ENCODE measurements around the gene ZNF286A. TPM values are rescaled to one million over a fixed set of nuclear protein-coding genes. Genes with fewer than 3 reads are reported as not detected.
"Not testable (repeated sequence)": the region's sequence is repeated elsewhere in the genome, so short reads cannot be mapped to it uniquely, and the experiment has no call there.

The ZNF286A gene
- 79.7 TPM for total RNA-seq (ENCODE audit: insufficient read depth, low replicate concordance)

DNA sequence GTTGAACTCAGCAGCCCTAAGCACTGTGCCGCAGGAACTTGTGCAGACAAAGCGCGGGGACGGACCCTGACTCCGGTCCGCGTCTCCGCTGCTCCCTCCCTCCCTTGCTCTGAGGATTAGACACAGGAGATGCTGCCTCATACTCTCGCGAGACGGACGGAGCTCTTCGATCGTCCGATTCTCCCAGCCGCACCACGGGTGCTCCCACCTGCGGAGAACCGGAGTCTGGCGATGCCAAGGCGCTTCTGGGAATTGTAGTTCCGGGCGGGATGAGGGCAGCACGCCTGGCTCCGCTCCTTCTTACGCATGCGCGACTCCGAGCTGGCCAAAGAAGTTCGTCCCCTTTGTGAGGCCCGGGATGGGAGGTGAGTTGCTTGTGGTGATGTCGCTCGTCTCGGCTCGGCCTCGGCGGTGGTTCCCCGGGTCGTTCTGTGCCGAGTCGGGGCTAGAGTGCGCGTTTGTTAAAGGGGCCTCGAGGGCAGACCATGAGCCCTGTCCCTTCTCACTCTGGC is at the start of gene ZNF286A:
TSS of gene ZNF286A (plus strand) at position 340 of the 512 bp plus-strand sequence. CDS start 578 bp downstream, outside the sequence.
- DNase-seq (ENCODE audit: low spot score), result peak; percentile 100

DNA sequence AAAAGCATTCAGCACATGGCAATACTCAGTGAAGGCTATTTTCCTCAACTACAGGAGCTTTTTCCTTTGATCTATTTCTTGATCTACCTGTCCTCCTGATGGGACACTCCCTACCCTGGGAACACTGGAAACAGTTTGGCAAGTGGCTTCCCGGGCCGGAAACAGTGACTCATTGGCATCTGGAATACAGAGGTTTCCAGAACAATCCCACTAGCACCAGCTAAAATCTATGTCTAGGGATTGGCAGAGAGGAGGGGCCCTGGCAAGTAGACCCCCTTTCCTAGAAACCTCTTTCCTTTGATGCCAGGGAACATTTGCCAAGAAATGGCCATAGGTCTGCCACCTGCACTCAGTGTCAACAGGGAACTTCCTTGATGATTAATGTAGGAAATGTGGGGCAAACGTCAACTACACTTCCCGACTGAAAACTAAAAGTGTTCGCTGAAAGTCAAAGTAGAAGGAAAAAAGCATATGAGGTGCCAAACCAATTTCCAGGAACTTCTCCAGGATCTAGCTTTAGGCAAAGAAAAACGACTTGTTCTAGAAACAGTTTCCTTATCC is 49.6 kb upstream of the ZNF286A start:
- no peak for DNase-seq (ENCODE audit: low spot score)

DNA sequence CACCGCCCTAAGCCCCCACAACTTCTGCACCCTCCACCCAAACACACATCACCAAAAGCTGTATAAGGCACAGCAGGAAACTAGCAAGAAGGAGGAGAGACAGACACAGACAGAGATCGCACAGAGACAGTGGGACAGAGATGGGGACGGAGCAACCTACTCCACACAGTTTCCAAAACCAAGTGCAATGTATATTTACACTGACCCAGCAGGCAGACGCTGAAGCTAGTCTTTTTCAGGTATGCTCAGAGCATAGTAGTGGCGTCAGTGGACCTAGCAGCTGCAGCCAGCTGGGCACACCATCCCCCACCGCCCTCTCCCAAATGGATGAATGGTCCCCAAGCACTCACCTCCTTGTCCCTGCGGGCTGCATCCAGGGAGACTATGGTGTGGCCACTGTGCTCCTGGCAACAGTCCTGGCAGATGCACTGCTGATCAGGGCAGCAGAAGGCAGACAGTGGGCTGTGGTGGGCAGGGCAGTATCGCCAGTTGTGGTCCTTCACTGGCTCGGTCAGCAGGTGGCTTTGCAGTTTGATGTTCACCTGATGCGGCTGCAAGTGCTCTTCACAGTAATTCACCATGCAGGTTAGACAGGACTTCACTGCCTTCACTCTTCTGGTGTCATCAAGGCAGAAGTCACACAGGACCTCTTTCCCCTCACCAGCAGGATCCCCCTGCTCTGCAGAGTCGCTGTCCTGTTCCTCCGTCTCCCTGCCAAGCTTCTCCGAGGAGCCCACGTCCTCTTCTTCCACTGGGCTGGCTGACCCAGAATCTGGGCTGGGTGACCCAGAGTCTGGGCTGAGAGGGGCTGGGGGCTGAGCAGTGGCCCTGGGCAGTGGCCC is 48.6 kb upstream of the ZNF286A start:
- no peak for DNase-seq (ENCODE audit: low spot score)

DNA sequence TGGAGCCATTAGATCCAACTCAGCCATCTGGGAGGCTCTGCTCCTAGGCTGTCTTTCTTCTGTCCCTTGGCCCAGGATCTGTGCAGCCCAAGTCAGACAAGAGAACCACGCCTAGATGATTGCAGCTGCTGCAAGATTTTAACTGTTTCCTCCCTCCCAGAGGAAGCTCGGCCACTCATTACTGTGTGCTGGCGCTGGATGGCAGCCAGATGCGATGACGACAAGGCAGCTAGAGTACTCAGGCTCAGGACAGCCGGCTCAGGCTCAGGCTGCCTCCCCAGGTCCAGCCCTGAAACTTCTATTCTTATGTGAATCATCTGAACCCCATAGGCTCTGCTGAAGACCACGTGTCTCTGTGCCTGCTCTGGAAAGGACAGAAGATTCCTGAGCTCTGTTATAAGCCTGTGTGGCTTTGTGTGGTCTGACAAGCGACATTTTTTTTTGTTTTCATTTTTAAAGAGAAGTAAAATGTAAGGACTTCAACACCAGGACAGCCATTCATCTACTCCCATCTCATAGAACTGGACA is 47.9 kb upstream of the ZNF286A start:
- peak; percentile 99 for DNase-seq (ENCODE audit: low spot score)

DNA sequence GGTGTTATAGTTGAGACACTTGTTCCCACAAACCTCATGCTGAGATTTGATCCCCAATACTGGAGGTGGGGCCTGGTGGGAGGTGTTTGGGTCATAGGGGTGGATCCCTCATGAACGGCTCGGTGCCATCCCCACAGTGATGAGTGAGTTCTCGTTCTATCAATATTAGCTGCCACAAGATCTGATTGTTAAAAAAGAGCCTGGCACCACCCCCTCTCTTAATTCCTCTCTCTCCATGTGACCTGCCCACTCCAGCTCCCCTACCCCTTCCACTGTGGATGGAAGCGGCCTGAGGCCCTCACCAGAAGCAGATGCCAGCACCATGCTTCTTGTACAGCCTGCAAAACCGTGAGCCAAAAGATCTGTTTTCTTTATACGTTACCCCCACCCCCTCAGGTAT is 46.6 kb upstream of the ZNF286A start:
- no peak for DNase-seq (ENCODE audit: low spot score)

DNA sequence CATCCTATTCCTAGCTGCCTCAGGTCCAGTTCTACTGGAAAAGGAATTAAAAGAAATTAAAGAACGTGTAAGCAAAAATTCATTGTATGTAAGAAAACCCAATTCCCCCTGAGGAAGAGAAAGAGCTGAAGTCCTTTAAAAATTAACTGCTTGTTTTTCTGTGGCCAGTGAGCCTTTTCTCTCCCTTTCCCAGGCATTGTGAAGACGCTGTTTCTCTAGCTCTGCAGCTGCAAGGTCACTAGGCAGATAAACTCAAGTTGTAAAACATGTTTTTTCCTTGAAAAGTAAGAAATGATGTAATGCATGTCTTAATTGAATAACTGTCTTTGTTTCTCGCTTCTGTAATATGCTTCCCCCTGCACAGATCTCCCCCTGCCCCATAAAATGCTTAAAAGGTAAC is 45.2 kb upstream of the ZNF286A start:
- not testable (repeated sequence) for DNase-seq (ENCODE audit: low spot score)

DNA sequence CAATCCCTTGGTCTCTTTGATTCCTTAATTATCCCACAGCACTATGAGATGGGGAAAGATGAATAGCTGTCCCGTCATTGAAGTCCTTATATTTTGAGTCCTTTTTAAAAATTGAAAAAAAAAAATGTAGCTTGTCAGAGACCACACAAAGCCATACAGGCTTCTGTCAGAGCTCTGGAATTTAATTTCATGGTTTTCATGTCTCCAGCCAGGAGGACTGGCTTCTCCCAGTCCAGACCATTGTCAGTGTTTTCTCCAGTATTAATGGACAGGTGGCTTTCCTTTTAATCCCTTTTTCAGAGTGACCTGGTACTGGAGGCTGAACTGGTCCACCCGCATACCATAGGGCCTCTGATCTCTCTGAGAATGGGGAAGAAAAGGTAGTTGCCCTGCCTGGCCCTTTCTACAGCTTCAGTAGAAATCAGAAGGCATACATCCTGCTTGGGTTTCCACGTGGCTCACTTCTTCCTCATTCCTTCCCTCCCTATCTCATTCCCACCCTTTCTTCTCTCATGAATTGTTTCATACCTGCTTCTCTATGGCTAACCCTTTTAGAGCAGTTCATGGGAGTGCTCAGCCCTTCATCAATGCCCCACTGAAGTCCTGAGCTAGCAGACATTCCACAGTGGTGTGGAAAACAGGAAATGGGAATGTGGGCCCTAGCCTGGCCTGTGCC is 44.5 kb upstream of the ZNF286A start:
- DNase-seq (ENCODE audit: low spot score), result peak; percentile 34

DNA sequence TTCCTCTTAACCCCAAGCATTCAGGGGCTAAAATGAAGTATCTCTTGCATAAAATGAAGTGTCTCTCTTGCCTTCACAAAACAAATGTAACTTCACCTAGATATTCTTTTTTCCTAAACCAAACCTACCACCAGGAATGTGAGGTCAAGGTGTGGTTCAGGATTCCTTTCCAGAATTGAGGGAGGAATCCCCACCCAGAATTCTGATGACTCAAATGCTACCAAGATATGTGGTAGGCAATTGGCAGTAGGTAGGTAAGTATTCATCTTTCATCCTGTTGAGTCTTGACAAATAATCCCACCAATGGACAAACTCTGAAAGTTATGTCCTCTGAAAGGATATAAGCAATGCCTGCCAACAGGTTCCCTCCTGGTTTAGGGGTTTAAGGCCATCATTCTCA is 41.7 kb upstream of the ZNF286A start:
- DNase-seq (ENCODE audit: low spot score), result no peak

DNA sequence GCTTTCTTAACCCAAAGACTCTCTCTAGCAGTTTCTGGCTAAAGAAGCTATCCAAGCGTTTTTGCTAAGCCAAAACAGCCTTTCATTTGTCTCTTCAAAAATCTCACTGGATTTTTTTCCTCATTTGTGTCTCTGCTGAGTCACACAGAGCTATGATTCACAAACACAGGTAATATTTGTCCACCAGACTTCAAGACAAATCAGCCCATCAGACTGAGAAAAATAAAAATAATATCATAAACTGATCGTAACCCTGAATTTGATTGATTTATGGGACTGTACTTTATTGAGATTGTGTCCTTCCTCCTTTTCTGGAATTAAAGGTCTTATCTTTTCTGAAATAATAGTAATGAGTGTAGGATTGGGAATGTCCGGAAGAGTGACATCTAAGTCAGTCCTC is 41.3 kb upstream of the ZNF286A start:
- no peak for DNase-seq (ENCODE audit: low spot score)

DNA sequence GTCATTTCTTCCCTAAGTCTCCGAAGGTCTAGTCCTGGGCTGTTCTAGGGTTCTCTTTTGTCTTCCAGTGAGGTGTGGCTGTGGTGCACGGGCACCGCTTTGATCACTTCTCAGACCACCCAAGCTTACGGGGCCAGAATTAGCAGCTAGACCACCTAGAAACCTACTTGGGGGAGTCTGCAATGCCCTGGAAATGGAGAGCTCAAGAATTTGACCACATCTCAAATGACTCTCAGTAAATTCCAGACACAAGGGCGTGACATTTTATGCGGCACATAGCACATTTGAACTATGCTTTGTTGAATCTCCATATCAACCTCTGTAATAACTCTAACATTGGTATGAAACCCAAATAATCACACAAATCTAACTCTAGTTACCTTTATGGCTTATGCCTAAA is 40.3 kb upstream of the ZNF286A start:
- DNase-seq (ENCODE audit: low spot score), result no peak

DNA sequence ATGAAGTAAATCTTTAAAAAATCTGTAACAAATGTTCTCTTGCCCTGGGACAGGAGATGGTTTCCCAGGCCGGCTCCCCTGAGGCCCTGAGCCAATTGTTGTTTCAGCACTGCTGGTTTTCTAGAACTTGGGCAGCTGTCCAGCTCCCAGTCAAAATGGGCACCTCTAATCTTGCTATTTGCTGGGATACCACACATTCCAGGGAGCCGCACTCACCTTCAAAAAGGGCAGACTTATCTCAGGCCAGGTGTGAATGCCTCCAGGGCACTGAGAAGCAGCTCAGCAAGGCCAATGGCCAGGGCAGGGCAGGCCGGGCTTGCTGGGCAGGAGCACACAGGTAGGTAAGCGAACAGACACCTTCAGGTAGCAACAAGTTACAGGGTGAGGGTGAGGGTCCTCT is 39.9 kb upstream of the ZNF286A start:
- DNase-seq (ENCODE audit: low spot score), result no peak

DNA sequence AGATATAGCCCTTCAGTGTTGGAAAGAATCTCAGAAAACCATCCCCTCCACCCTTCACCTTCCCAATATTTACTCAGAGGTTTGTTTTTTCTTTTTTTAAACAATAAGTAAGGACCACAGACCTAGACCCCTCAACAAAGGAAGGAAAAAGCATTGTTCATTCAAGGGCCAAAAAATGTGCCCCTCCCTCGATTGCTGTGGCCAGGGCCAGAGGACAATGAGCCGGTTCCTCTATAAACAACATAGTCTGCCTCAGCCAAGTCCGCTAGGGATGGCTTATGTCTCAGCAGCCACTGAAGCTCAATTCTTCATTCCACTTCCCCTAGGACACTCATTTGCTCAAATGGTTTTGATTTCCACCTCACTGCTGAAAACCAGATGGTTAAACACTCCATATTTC is 39.5 kb upstream of the ZNF286A start:
- DNase-seq (ENCODE audit: low spot score), result no peak

DNA sequence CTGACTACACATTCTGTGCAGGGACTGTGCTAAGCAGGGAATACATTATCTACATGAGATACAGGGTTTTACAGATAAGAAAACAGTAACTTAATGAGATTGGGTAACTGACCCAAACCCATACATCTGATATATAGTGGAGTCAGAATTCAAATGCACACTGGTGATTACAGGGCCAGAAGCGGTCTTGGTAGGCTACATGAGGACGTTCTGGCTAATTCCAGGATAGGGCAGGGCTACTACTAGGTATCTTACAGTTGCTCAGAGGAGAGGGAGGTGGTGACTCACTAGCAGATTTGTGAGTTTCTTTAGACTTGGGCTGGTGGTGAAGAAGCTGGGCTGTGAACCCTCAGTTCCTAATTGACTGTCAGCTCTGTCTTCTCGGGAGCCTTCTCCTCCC is 36.9 kb upstream of the ZNF286A start:
- no peak for DNase-seq (ENCODE audit: low spot score)

DNA sequence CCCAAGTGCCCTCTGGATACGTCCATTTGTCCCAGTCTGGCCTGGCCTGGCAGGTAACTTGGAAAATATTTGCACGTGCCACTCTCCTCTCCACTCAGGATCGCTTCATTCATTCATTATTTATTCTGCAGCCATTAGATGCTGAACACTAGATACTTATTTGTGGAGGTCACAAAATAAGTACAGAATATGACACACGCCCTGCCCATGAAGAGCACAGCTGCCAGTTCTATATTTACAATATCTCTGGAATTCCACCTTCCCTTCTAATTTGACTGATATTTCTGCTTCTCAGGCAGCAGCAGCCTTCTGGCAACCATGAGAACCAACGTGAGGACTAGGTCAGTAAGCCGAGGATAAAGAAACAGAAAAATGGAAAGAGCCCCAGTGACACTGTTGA is 36.4 kb upstream of the ZNF286A start:
- DNase-seq (ENCODE audit: low spot score), result no peak

DNA sequence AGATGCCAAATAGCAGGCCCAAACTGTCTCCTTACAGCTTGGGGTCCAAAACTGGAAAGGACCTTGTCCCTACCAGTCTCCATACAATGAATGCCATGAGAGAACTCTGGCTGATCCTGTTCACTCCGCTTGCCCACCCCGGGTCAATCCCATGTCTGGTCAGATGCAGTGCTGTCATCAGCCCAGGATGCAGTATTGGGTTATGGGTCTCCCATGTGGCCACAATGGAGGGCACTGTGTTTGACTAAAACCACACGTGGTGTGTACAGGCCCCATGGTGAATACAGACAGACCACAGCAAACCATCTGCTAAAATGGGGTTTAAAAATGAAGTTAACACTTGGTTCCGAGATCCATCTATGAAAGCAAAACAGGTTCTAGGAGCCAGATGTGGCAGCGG is 35.9 kb upstream of the ZNF286A start:
- DNase-seq (ENCODE audit: low spot score), result no peak

DNA sequence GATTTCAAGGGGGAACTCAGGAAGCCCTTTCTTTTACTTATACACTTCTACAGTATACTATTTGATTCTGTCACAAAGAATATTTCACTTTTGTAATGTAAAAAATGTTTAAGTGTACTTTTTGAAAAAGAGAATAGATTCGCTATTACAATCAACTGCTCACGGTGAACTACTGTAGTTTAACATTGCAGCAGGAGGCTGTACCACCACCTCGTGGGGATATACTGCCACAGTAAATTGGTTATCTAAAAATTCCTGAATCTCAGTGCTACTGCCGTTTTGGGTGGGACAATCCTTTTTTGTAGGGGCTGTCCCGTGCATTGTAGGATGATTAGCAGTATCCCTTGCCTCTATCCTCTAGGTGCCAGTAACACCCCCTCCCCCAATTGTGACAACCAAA is 30.0 kb upstream of the ZNF286A start:
- not testable (repeated sequence) for DNase-seq (ENCODE audit: low spot score)

DNA sequence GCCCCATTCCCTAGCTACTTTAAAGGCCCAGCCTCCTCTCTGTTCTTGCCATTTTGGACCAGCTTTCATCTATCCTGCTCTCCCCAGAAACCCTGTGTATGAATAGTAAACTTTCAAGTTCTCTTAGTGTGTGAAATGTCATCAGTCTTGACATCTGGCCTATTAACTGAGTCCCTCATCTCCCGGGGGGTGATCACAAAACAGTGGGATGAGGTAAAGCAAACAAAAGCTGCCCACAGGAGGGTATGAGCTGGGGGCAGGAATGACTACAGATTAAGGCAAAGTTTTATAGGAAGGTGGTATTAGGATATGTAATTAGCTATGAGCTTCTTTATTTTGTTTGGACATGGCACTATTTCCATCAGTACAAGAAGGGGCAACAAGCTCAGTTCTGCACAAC is 24.9 kb upstream of the ZNF286A start:
- not testable (repeated sequence) for DNase-seq (ENCODE audit: low spot score)

DNA sequence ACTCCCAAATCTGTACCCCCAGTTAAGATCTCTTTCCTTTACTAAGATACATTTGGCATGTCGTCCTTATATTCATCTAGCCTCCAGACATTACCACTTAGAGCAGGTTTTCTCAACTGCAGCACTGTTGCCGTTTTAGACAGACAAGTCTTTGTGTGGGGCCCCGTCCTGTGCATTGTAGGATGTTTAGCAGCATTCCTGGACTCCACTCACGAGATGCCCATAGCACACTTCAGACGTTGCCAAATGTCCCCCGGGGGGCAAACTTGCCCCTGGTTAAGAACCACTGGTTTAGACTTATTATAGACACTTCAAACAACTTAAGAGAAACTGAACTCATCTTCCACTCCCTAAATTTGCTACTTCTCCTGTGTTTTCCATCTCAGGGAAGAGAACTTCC is 23.6 kb upstream of the ZNF286A start:
- DNase-seq (ENCODE audit: low spot score), result not testable (repeated sequence)

DNA sequence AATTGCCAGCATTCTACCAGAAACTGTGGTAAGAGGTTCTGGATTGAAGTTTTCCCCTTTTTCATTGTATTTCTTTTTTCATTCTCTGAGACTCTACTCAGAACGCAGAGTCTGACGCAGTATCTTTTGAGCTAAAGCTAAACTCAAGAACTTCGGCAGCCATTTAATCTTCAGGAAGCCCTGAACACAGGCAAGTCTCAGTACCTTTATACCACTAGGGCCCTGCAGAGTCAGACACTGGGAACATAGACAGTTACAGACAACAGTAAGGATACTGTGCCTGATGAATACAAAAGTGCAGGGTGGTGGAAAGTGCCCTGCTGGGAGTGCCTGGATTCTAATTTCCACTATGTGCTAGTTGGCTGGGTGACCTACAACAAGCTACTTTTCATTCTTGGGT is 16.4 kb upstream of the ZNF286A start:
- DNase-seq (ENCODE audit: low spot score), result not testable (repeated sequence)

DNA sequence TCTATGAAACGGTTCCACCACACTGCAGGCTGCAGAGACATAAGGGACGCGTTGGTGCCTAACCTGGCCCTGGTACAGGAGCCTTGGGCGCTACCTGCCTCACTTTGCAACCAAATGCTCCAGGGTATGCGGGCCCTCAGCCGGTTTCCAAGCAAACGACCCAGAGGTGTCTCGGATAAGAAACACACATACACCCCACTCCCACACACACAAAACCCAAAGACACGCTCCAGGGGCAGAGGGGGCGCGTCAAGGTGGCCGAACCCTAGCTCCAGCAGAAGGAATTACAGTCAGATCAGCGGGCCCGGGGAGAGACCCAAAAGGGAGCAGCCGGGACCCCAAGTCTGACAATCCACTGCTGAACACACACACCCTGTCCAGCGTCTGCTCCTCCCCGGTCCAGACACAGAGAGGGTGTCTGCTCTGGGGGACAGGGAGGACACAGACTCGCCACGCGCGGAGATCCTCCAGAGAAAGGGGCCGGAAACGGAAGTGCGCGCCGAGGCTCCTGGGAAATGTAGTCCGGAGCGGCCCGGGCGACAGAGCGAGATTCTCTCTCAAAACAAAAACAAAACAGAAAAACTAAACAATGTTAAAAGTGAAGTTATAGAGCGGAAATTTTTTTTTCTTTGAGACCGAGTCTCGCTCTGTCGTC is 15.6 kb upstream of the ZNF286A start, which contains the start of gene TRIM16:
TSS of gene TRIM16 (minus strand) at position 488 of the 655 bp plus-strand sequence. CDS start 32,702 bp downstream, outside the sequence.
- peak; percentile 75 for DNase-seq (ENCODE audit: low spot score)

DNA sequence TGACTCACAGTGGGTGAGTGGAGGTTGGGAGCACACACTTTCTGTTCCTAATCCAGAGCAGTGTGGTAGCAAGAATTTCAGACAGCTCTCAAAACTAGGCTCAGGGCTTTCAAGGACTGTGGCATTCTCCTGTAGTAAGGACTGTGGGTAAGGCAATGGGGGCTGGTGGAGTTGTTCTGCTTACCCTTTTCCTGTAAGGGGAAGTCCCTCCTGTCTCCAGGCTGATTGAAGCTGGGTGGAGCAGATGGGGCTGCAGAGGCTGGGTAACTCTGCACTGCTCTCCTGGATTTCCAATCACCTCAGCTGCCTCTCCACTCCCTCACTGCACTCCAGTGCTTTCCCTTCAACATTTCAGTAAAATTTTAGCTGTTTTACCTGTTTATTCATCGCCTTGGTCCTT is 12.1 kb upstream of the ZNF286A start:
- not testable (repeated sequence) for DNase-seq (ENCODE audit: low spot score)
